Measurements from ENCODE around the gene NOS1. TPM values are rescaled to one million over a fixed set of nuclear protein-coding genes. Genes with fewer than 3 reads are reported as not detected.

The NOS1 gene
- total RNA-seq, 1 experiment from 2014 or later, result 0.02 TPM

DNA sequence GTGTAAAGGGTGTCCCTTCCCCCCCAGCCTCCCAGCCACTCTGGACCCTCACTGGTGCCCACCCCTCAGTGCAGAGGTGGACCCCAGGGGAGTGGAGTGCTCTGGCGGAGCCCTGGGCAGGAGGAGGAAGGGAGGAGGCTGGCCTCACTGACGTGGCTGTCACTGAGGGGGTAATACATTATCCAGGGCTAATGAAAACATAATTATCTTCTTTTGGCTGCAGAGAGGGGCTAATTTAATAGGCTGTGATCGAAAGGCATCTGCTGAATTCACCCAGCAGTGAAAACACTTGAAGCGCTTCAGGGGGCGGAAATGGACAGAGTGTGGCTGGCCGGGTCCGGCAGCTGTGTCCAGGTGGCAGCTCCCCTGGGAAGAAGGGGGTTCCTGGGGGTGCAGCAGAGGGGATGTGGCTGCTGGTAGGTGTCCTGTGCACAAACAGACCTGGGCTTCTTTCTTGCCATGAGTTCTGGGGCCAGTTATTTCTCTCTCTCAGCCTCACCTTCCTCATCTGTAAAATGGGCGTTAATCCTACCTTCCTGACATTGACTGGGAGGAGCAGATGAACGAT is 3.7 kb upstream of the NOS1 start:
- no peak for DNase-seq (ENCODE audit: extremely low read depth, low read depth)

DNA sequence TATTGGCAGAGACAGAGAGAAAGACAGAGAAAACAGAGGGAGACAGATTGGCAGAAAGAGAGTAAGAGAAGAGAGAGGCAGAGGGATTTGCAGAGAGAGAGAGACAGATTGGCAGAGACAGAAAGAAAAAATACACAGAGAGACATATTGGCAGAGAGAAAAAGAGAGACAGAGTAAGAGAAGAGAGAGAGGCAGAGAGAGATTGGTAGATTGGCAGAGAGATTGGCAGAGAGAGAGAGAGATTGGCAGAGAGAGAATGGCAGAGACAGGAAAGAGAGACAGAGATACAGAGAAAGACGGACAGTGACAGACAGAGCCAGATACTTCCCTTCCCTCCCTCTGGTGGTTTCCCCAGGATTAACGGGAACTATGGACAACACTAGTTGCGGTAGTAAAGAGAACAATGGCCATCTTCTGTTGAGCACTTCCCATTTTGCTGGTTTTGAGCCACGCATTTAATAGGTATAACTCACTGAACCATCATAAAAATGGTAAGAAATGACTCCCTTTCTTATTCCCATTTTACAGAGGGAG is 2.6 kb upstream of the NOS1 start:
- no peak for DNase-seq (ENCODE audit: extremely low read depth, low read depth)

DNA sequence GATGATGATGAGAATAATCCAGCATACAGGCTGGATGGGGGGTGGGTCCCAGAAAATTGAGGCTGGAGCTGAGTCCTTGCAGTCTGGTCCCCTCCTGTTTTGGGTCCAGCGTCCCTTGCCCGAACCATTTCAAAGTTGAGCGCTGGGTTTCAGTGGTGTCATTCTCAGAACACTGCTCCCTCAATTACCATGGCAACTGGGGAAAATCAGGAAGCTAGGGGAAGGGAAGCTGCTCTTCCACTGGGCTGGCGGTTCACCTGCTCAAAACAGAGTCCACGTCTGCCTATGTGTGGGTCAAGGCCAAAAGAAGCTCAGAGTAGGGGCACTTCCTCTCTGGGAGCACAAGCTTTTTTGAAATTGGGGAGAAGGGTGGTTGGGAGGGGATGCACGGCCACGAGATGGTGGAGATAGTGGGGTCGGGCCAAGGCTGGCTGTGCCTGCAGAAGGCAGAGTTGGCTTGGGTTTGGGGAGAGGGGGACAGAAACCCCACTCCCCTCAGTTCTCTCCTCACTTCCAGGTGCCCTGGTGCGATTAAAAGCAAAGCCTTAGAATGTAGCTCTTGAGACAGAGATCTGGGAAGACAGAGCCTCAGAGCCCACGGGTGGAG is 1.7 kb upstream of the NOS1 start:
- DNase-seq (ENCODE audit: extremely low read depth, low read depth), result no peak

DNA sequence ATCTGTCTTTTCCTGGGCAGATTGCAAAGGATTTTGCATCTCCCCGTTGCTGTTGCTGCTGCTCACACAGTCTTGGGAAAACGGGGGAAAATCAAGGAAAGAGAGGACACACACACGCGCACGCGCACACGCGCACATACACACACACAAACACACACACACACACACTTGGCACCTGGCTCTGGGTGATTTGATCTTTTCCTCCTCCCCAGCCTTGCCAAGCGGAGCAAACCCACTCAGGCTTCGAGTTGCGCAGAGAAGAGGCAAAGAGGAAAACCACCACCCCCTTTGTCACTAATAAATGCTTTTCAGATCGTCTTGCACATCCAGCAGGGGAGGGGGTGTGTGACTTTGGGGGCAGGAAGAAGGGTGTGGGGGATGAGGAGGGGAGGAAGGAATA is 965 bp upstream of the NOS1 start:
- no peak for DNase-seq (ENCODE audit: extremely low read depth, low read depth)

DNA sequence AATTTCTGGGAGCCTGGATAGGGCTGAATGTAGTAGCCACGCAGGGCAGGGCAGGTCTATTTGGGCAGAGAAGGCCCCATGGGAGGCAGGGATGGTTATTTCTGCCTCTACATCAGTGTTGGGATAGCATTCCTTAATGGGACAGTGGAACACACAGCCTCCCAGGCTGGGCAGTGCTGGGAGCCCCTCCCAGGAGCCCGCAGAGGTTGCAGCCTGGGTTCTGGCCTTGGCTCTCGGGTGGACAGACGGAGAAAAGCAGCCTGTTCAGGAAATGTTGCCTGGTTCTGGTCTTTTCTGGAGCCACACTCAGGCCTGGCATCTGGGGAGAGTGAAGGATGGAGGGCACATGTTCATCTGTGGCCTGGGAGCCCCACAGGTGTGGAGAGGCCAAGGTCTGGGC is 479 bp upstream of the NOS1 start:
- DNase-seq (ENCODE audit: extremely low read depth, low read depth), result no peak

DNA sequence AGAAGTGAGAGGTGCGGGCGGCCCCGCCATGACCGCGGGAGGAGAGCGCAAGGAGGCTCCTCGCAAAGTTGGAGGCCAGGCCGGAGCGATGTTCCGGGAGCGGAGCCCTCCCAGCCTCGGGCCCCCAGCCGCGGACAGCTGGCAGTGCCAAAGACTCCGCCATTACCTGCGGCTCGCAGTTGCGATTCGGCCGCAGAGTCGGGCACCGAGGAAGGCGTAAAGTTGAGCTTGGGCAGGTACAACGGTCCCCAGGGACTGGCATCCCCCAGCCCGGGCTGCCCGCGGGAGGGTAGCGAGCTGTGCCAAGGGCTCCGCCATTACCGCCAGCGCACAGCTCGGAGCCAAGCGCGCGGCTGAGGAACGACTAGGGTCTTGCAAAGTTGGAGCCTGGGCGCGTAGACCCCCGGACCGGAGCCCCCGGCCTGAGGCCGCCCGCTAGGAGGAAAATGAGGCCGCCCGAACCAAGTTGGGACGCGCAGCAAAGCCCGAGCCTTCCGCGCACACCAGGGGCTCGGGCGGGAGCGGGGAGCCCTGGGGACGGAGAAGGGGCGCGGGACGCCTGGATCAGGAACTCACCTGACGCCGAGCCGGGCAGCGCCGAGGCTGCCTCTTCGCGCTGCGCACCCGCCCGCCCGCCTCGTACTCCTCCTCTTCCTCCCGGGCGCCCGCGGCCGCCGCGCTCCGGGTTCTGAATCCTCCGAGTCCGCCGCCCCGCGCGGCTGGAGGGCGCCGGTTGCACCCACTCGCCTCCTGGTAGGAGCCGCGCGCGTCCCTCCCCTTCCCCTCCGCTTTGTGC is 677 bp downstream of the NOS1 start:
- no peak for DNase-seq (ENCODE audit: extremely low read depth, low read depth)

DNA sequence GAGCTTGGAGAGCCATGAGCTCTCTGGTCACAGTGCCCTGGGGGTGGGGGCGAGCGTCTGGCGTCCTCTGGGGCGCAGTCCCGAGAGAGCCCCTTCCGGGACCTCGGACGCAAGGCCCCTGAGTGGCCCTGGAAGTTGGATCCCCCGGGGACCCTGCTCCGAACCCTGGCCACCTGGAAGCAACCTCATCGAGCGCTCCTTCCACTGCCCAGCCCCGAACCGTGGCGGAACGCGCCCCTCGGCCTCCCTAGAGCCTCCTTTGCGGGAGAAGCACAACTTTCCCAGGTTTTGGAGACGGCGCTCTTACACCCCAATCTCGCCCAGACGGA is 1.2 kb downstream of the NOS1 start:
- no peak for DNase-seq (ENCODE audit: extremely low read depth, low read depth)

DNA sequence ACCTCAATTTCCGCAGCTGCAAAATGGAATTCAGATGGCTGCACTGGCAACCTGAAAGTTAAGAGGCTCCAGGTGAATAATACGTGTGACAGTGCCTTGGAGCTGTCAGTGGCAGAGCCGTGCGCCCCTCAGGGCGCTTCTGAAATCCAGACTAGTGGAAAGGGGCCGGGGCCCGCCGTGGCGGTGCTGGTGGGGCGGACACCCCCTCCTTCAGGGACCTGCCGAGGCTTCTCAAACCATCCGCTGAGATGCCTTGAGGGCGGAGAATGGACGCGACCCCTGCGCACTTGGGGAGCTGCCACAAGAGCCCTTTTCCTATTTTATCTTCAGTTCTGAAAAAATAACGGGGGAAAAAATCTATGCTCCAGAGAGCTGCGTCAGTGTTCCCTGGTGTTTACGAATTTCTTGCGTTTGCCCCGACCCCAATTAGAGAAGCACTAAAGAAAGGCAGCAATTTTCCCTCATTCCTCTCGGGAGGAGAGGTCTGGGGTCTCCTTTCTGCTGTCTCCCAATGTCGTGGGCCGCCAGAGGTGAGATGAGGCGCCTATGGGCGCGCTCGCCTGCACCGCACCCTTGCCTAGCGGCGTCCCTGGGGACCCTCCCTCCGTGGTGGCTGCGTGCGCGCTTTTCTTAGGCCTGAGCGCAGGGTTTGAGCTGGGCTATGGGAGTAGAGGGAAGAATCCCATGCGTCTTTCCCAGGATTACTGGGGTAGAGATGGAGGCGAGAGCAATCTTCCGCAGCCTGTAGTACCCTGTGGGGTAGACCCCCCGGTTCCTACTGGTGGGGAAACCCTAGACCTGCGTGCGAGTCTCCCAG is 2.2 kb downstream of the NOS1 start:
- no peak for DNase-seq (ENCODE audit: extremely low read depth, low read depth)

DNA sequence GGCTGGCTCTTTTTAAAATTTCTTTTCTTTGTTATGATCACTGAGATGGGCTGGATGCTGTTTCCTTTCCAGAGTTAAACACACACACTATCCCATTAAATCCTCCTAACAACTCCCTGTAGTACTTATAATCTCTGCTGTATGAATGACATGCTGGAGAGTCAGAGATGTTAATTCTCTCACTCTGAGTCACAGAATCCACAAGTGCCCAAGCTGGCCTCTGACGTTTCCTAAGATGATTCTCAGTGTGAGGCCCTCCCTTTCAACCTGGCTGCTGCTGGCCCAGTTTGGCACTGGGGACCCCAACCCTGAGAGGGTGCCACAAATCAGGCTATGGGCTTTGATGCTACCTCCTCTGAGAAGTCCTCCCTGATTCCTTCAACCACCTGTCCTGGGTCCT is 5.4 kb downstream of the NOS1 start:
- DNase-seq (ENCODE audit: extremely low read depth, low read depth), result no peak

DNA sequence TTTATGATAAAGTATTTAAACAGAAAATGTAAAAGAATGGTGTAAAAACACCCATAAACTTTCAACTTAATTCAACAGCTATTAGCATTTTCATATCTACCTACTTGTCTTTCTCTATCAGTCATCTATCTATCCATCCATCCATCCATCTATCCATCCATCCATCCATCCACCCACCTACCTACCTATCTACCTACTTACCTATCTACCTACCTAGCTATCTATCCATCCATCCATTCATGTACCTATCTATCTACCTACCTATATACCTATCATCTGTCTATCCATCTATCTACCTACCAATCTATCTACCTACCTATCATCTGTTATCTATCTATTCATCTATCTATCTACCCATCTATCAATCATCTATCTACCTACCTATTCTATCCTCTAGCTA is 8.5 kb downstream of the NOS1 start:
- DNase-seq (ENCODE audit: extremely low read depth, low read depth), result no peak

DNA sequence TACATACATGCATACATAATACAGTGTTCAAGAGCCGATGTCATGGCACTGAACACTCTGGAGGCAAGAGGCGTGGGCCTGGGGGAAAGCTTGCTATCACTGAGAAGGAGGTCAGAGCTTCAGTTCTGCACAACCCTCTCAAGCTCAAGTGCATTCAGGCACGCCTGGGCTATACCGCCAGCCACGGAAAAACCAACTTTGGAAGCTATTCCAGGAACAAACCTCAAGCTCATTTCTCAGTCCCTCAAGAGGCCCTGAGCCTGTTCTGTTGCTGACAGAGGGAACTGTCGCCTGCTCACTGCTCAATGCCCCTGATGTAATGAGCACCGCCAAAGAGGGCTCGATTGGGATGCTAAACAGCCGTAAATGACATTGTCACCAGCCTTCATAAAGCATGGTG is 9.2 kb downstream of the NOS1 start:
- DNase-seq (ENCODE audit: extremely low read depth, low read depth), result no peak

DNA sequence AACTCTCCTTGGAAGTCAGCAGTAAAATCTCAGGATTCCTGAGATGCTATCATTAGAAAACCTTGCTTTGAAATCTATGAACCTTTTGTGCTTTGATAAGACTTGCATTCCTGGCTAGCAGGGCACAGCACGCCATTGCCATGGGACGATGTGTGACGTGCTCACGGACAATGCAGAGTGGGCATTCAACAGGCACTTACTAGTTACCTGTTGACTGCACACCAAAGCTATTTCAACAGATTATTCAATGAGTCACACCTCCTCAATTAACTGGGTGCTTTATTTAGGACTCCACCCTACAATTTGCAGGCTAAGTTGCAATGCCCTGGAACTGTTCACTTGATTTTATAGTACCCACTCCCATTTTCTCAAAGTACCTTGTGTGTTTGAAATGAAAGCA is 11.3 kb downstream of the NOS1 start:
- DNase-seq (ENCODE audit: extremely low read depth, low read depth), result no peak

DNA sequence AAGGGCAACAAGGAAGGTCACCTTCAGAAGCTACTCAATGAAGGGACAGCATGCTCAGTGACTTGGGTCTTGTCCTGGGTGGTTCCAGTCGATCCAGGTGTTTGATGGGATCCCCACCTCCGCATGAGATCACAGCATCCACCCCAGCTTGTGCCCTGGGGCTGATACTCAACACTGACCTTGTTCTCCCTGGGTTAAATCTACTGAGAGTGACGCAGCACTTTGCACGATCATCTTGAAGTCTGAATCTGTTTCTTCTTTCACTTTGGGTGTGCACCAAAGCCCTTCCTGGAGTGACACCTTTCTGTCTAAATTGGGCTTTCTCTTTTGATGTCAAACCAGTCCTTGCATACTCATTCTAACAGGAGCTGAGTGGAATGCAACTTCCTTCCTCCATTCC is 13.8 kb downstream of the NOS1 start:
- no peak for DNase-seq (ENCODE audit: extremely low read depth, low read depth)

DNA sequence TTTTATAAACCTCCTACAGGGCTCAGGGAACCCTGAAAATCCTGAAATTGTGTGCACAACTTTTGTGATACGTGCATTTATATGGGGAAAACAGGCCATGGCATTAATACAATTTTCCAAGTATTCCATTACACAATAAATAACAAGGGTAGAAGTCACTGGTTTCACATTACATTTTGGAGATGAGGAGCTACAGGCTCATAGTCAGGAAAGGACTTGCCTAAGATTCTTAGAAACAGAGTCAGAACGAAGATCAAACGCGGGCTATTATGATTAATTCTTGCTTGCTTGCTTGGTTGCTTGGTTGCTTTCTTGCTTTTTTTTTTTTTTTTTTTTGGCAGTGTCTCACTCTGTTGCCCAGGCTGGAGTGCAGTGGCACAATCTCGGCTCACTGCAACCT is 16.7 kb downstream of the NOS1 start:
- no peak for DNase-seq (ENCODE audit: extremely low read depth, low read depth)

DNA sequence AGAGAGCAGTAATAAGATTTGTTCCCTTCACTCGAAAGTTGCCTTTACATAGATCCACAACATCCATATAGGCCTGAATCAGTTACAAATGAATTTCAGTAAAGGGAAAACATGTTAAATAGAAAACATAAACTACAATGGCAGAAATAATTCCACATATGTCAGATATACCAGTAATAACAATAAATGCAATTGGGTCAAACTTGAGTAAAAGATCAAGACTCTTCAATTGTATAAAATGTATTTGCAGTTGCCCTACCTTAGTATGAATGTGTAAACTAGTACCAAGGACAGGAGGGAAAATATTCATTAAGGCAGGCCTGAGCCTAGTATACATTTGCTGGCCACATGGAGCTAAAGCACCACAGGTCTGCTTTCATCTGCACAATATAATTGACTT is 17.6 kb downstream of the NOS1 start:
- DNase-seq (ENCODE audit: extremely low read depth, low read depth), result no peak

DNA sequence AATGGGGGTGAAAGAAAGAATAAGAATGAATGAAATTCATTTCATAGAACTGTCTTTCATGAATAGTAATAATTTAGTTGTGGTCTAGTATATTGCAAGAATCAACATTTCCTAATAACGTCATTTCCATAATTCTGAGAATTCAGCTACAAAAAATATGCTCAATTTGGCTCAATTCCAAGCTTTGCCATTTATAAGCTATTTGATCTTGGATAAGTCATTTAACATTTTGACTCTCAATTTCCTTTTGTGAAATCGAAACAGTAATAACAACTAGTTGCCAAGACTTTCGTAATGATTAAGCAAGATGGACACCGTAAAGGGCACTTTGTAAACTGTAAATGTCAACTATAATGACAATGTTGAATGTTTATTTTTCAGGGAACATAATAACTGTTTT is 18.1 kb downstream of the NOS1 start:
- DNase-seq (ENCODE audit: extremely low read depth, low read depth), result no peak

DNA sequence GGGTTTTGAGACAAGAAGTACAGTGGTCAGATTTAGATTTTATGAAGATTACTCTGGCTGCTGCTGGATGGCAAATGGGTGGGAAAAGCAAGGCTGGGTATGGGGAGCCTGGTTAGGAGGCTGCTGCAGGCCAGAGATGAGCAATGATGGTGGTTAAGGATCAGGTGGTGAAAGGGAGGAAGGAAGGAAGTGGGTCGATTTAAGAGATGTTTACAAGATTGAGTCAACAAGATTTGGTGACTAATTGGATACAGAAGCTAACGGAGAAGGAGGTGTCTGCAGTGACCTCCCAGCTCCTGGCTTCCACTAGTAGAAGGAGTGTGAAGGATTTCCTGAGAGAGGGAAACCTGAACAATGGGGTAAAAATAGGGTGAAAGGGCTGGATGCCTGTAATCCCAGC is 18.7 kb downstream of the NOS1 start:
- DNase-seq (ENCODE audit: extremely low read depth, low read depth), result no peak

DNA sequence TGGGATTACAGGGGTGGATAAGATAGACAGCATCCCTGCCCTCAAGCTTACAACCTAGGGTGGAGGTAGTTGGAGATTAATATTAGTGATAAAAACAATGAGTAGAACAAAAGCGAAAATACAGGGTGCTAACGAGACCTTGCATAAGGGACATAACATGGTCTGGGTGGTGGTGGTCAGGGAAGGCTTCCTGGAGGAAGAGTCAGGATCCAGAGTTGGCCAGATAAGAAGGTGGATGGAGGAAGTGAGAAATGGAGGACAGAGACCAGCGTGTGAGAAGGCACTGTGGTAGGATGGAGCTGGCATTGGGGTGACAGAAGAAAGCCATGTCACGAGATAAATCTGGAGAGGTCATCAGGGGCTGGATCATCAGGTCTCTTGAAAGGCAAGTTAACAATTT is 19.2 kb downstream of the NOS1 start:
- no peak for DNase-seq (ENCODE audit: extremely low read depth, low read depth)

DNA sequence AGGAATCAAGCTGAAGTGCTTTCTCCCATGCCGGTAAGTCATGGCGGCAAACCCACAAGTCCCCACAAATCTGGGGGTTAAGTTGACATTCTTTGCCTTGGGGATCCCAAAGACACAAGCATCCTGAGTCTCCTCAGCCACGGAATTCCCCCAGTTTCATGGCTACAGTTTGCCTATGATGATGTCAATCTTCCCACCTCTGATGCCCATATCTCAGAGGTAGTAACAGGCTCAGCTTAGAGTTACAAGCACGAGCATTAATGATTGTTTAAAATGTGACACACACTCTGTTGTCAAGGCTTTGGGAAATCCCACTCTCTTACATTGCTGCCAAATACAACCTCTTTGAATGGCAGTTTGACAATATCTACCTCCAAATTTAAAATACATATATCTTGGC is 22.3 kb downstream of the NOS1 start:
- no peak for DNase-seq (ENCODE audit: extremely low read depth, low read depth)

DNA sequence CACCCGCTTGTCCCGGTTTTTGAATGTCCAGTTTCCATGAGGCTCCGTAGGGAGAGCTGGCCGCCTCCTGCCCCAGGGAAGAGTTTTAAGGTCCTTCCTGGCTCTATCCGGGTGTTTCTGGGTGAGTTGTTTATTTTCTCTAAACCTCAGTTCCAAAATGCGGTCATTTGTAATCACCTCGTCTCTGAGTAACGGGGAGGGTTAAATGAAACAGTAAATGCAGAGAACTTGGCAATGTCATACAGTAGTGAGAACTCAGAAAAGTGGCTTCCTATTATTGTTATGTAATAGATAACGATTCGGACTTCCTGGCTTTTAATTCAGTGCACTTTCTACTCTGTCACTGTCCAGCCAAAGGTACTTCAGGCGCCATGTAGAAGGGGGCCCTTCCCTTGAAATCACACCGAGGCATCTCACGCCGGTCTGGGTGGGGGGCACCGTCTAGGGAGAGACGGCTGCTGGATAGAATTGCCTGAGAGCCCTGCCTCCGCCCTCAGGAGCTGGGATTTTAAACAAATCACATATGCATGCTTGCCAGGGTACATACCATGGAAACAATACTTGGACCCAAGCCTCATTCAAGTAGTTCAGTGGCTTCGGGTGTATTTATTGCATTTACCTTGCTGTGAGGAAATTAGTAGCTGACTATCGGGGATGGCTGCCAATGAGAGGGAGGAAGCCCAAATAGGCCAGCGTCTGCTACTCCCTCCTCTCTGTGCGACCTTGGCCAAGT is 26.4 kb downstream of the NOS1 start:
- no peak for DNase-seq (ENCODE audit: extremely low read depth, low read depth)

DNA sequence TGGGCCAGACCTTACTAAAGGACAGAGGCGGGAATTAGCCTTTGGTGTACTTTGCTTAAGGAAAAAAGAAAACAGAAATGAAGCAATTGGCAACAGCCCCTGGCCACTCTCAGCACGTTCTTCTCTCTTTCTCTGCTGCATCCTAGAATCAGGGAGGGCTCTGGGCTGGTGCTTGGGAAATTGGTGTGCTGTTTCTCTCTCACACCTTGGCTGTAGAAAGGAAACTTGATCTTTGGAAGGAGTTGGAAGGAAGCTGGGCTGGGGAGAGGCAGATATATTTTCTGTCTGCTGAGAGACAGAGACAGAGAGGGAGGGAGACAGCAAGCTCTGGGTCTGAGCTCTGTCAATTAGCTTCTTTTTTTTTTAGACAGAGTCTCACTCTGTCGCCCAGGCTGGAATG is 27.4 kb downstream of the NOS1 start:
- DNase-seq (ENCODE audit: extremely low read depth, low read depth), result no peak

All from NCI-H460 (cell line).